ENCODE data around the gene ART4. TPM values are rescaled to one million over a fixed set of nuclear protein-coding genes. Genes with fewer than 3 reads are reported as not detected.

Gene ART4
- total RNA-seq, 1 donor = not detected

- no peak for DNase-seq (ENCODE audit: insufficient read length, low spot score, missing footprints)
Measured at GRCh38 chr12:14841761-14842160, 1.6 kb downstream of the ART4 start.

GRCh38 chr12:14840616-14841015 is 2.7 kb downstream of the ART4 start:
- no peaks in the 10 kb centered on the region for H4K20me1 ChIP-seq (ENCODE audit: insufficient read depth, low read length)
- H2AFZ ChIP-seq (ENCODE audit: low read length) = no peak overlapping the region
- H3K27ac ChIP-seq (ENCODE audit: low read depth, low read length) = no peak overlapping the region

More at GRCh38 chr12:14841761-14842160, 1.6 kb downstream of the ART4 start:
- Histone ChIP-seq H3K4me3 (ENCODE audit: insufficient read depth, low read length) (no peak overlapping the region), H3K79me2 (ENCODE audit: insufficient read depth, low read length) (no peaks in the 10 kb centered on the region), H3K4me1 (ENCODE audit: insufficient read depth, low read length) (peaks cover 22% of the 10 kb centered on the region), H2AFZ (ENCODE audit: low read length) (no peak overlapping the region), H3K9me3 (ENCODE audit: low read depth, low read length) (no peaks in the 10 kb centered on the region), H3K27me3 (ENCODE audit: insufficient read depth, low read length) (no peaks in the 10 kb centered on the region), H3K27ac (ENCODE audit: low read depth, low read length) (no peak overlapping the region), H3K4me2 (ENCODE audit: insufficient read depth, low read length) (peak overlapping the region; percentile 56), H3K36me3 (ENCODE audit: insufficient read depth, low read length) (no peaks in the 10 kb centered on the region), H4K20me1 (ENCODE audit: insufficient read depth, low read length) (no peaks in the 10 kb centered on the region)
- no peak for TF ChIP-seq CTCF (IDR thresholded peaks at IDR 0.05; ENCODE audit: extremely low read depth, low read depth, low read length)

GRCh38 chr12:14839262-14839661 is 4.1 kb downstream of the ART4 start:
- Histone ChIP-seq H3K4me3 (ENCODE audit: insufficient read depth, low read length) (no peak overlapping the region), H3K27ac (ENCODE audit: low read depth, low read length) (no peak overlapping the region), H3K9me3 (ENCODE audit: low read depth, low read length) (no peaks in the 10 kb centered on the region), H3K4me2 (ENCODE audit: insufficient read depth, low read length) (no peak overlapping the region), H3K4me1 (ENCODE audit: insufficient read depth, low read length) (peaks cover 33% of the 10 kb centered on the region), H4K20me1 (ENCODE audit: insufficient read depth, low read length) (no peaks in the 10 kb centered on the region), H3K27me3 (ENCODE audit: insufficient read depth, low read length) (no peaks in the 10 kb centered on the region), H3K36me3 (ENCODE audit: insufficient read depth, low read length) (no peaks in the 10 kb centered on the region), H2AFZ (ENCODE audit: low read length) (no peak overlapping the region), H3K79me2 (ENCODE audit: insufficient read depth, low read length) (no peaks in the 10 kb centered on the region)
- DNase-seq (ENCODE audit: insufficient read length, low spot score, missing footprints) = no peak
- TF ChIP-seq CTCF (IDR thresholded peaks at IDR 0.05; ENCODE audit: extremely low read depth, low read depth, low read length) = no peak

More at GRCh38 chr12:14840616-14841015, 2.7 kb downstream of the ART4 start:
- Histone ChIP-seq H3K79me2 (ENCODE audit: insufficient read depth, low read length) (no peaks in the 10 kb centered on the region), H3K4me2 (ENCODE audit: insufficient read depth, low read length) (no peak overlapping the region), H3K27me3 (ENCODE audit: insufficient read depth, low read length) (no peaks in the 10 kb centered on the region), H3K9me3 (ENCODE audit: low read depth, low read length) (no peaks in the 10 kb centered on the region), H3K4me3 (ENCODE audit: insufficient read depth, low read length) (no peak overlapping the region), H3K4me1 (ENCODE audit: insufficient read depth, low read length) (peaks cover 33% of the 10 kb centered on the region), H3K36me3 (ENCODE audit: insufficient read depth, low read length) (no peaks in the 10 kb centered on the region)
- no peak for TF ChIP-seq CTCF (IDR thresholded peaks at IDR 0.05; ENCODE audit: extremely low read depth, low read depth, low read length)
- no peak for DNase-seq (ENCODE audit: insufficient read length, low spot score, missing footprints)

GRCh38 chr12:14836336-14837210 is 6.8 kb downstream of the ART4 start:
- DNase-seq (ENCODE audit: insufficient read length, low spot score, missing footprints) = no peak
- Histone ChIP-seq H3K4me3 (ENCODE audit: insufficient read depth, low read length) (peak overlapping the region; percentile 32), H3K79me2 (ENCODE audit: insufficient read depth, low read length) (no peaks in the 10 kb centered on the region), H4K20me1 (ENCODE audit: insufficient read depth, low read length) (no peaks in the 10 kb centered on the region), H3K9me3 (ENCODE audit: low read depth, low read length) (no peaks in the 10 kb centered on the region), H3K36me3 (ENCODE audit: insufficient read depth, low read length) (no peaks in the 10 kb centered on the region), H3K4me2 (ENCODE audit: insufficient read depth, low read length) (peak overlapping the region; percentile 83), H3K27ac (ENCODE audit: low read depth, low read length) (peak overlapping the region; percentile 76), H3K27me3 (ENCODE audit: insufficient read depth, low read length) (no peaks in the 10 kb centered on the region), H3K4me1 (ENCODE audit: insufficient read depth, low read length) (peaks cover 31% of the 10 kb centered on the region), H2AFZ (ENCODE audit: low read length) (no peak overlapping the region)
- TF ChIP-seq CTCF (IDR thresholded peaks at IDR 0.05; ENCODE audit: extremely low read depth, low read depth, low read length) = no peak
